ENCODE data around the gene PLA2G2C.

Gene PLA2G2C

DNA sequence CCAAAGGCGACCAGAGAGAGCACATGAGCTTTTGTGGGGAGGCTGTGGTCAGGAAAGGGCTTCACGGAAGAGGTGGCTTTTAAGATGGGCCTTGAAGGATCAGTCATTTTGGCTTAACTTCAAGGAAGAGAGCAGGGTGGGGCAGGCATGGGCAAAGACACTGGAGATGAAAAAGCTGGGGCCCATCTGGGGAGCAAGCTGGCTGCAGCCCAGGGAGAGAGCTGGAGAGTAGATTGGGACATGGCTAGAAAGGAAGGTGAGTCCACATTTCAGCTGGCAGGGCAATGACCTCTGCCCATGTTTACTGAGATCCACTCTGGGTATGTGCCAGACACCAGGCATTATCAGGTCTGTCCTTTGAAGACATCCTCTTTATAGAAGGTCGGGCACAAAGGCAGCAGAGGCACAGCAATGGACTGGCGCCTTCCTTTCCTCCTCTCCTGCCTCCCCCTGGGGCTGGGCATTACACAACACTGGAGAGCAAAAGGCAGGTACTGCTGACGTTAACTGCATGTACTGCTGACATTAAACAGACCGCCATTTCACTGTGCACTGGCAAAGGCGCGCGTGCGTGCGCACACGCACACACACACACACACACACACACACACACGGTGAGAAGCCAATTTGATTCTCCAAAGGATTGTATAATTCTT lies 2.6 kb downstream of the PLA2G2C start:
- DNase-seq (ENCODE audit: low read depth in 2 of 2) = no peak

DNA sequence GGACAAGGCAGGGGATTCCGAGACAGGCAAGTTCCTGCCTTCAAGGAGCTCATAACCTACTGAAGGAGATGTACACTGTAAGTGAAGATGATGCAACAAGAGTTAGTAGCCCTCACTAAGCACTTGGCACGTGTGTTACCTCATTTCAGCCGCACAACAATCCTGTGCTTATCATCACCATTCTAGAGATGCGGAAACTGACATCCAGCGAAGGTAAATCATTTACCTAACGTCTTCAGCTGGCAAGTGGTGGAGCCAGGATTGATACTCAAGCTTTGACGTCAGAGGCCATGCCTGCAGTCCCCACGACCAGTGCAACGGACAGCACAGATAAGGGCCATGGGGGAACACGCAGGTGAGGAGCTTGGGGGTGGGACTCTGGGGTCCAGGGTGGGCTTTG lies 3.3 kb downstream of the PLA2G2C start:
- DNase-seq (ENCODE audit: low read depth in 2 of 2) = no peak

DNA sequence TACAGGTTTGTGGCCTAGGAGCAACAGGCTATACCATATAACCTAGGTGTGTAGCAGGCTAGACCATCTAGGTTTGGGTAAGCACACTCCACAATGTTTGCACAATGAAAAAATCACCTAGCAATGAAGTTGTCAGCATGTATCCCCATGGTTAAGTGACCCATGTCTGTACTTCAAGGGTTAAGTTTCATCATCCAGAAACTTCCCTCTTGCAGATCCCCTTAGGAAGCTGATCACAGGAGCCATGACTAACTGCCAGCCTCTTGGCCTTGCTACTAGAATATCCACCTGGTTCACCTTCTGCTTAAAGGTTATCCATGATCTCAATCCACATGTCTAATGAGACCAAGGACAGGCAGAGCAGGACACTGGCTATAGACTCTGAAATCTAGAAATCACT lies 3.9 kb downstream of the PLA2G2C start:
- DNase-seq (ENCODE audit: low read depth in 2 of 2) = no peak

- no peak for DNase-seq (ENCODE audit: low read depth in 2 of 2)
Observed at GRCh38 chr1:20180844-20181207, 5.5 kb downstream of the PLA2G2C start.

DNA sequence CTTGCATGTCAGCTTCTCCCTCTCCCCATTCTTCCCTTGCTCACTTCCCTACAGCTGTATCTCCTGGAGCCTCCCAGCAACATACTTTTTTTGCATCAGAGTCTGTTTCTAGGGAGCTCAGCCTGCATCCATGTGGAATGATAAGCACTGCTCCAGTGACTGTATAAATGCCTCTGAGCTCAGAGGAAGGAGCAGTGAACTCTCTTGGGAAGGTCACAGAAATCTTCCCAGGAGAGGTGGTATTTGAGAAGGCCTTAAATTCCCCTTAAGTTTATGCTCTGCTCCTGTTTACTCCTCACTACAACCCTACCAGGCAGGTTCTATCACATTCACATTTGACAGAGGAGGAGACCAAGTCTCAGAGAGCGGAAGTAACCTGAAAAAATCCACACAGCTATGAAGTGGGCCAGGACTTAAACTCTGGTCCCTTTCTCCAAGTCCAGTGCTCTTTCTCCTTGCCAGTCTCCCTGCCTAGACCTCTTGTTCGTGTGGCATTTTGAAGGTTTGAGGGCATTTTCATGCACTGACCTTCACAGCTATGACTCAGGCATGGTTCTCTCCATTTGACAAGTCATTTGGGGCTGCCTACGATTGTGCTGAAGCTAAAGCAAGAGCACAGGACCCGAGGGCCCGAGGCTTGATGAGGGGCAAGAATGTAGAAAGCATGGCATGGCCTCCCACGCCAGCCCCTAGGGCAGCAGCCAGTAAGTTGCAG lies 6.0 kb downstream of the PLA2G2C start:
- no peak for DNase-seq (ENCODE audit: low read depth in 2 of 2)

- no peak for DNase-seq (ENCODE audit: low read depth in 2 of 2)
Observed at GRCh38 chr1:20179371-20180128, 6.8 kb downstream of the PLA2G2C start.

DNA sequence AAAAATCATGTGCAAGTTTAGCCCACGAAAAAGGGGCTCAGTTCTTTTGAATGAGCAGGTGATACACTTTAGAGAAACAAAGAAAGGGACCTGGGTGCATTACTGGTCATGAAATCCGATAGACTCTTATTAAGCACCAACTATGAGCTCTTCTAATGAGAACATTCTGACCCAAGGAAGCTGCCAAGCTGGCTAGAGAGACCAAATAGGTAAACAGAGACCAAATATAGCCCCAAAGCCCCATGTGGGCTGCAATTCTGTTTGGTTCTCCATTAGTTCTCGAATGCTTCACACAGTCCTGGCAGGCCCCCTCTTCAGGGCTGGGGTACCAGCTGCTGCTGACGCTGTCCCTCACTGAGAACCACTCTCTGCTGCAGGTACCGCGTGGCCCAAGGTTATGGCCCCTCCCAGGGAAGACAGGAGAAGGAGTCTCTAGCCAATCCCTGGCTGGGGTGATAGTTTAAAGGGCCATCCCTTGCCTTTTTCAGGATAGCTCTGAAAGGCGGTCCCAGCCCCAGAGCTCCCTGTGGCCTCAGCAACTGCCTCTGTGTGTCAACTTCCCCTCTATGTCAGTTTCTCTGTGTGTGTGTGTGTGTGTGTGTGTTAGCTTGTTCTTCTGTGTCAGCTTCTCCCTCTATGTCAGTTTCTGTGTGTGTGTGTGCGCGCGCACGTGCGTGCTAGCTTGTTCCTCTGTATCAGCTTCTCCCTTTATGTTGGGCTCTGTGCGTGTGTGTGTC lies 7.5 kb downstream of the PLA2G2C start:
- no peak for DNase-seq (ENCODE audit: low read depth in 2 of 2)

DNA sequence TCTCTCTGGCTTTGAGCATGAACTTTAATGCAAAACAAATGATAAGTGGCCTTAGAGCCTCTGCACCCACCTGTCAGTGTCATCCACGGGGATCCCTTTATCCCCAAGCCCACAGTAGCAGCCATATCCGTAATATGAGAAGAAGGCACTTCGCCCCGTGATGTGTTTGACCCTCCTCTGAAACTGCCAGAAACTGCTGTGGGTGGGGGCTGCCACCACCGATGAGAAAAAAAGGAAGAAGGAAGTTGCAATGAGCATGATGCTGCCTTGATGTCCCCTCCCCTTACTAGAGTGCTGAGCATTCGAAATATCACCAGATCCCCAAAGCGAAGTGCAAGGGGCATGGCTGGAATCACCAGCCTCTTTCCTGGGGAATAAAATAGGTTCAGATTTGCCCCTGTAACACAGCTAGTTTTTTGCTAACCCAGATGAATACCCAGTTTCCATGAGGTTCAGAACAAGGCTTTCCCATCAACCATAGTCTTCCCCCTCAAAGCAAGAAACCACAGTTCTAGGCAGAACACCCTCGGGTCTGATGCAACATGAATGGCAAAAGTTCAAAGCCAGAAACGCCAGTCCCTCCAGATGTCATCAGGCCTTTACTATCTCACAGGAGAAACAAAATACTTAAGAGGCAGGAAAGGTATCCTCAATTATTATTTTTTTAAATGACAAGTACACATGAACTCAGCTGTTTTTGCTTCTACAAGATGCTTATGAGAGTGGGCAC lies 11.2 kb downstream of the PLA2G2C start:
- no peak for DNase-seq (ENCODE audit: low read depth in 2 of 2)

- no peak for DNase-seq (ENCODE audit: low read depth in 2 of 2)
Observed at GRCh38 chr1:20172033-20172590, 14.2 kb downstream of the PLA2G2C start.

DNA sequence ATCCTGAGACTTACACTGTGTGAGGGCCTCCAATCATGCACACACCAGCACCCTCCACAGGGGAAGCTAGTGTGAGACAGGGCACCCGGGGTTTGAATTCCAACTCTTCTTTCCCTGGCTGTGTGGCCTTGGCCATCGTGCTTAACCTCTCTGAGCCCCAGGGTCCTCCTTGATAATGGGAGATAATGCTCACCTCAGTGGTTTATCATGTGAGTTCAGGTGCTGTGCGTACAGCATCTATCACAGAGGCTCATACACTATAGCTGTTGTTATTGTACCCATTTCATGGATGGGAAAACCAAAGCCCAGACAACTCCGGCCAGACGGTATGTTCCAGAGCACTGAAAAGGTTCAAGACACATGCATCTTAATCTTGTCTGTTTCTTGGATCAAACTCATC lies 16.4 kb downstream of the PLA2G2C start:
- DNase-seq (ENCODE audit: low read depth in 2 of 2) = no peak

GRCh38 chr1:20168564-20169491 lies 17.5 kb downstream of the PLA2G2C start:
- DNase-seq (ENCODE audit: low read depth in 2 of 2) = no peak

DNA sequence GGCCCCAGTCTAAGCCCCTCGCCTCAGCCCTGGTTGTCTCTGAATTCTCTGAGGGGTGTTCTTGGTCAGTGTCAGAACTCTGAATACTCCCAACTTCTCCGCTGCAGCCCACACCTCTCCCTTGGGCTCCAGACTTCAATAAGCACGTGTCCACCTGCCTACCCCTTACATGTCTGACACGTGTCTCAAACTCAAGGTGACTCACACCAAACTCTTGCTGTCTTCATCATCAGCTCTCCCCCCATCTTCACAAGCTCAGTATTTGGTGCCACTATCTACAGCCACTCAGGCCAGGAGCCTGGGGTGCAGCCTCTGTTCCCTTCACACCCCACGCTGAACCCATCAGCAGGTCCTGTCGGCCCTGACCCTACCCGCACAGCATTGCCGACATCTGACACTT lies 19.2 kb downstream of the PLA2G2C start:
- no peak for DNase-seq (ENCODE audit: low read depth in 2 of 2)

DNA sequence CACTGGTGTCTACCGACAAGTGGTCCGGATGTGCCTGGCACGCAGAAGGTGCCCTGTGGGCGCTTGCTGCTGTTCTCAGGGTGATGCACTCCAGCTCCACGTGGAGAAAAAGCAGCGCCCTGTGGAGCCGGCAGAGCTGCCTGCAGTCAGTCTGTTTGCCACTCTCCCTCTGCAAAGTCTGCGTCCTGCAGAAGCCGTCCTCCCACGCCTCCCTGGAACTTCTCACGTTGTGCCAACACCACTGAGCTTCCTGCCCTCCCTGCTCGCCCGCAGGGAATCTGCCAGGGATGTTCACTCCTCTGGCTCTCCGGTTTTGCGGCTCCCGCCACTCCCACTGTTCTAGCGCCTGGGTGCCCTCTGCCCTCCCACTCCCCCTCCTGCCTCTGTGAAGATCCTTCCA lies 20.3 kb downstream of the PLA2G2C start:
- no peak for DNase-seq (ENCODE audit: low read depth in 2 of 2)

GRCh38 chr1:20165522-20165951 lies 20.8 kb downstream of the PLA2G2C start:
- DNase-seq (ENCODE audit: low read depth in 2 of 2) = no peak

DNA sequence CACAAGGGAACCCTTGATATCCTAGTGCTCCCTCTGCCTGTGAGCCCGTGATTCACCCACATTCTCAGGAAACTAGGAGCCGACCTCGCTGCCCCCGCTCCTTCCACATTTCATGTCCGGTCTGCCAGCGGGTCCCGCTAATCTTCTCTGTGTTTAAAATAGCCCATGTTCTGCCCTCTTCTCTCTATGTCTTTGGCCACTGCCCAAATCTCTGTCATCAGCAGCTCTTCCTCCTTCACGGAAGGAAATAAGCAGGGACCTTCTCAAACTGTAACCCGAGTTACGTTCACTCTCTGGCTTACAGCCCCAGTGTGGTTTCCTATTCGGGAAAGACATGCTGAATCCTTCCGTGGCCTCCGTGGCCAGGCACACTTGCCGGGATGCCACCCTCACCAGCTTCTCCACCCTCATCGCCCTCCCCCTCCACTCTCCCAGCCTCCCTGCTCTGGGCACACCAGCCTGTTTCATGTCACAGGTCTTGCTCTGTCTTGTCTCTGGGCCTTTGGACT lies 21.6 kb downstream of the PLA2G2C start:
- DNase-seq (ENCODE audit: low read depth in 2 of 2) = no peak

DNA sequence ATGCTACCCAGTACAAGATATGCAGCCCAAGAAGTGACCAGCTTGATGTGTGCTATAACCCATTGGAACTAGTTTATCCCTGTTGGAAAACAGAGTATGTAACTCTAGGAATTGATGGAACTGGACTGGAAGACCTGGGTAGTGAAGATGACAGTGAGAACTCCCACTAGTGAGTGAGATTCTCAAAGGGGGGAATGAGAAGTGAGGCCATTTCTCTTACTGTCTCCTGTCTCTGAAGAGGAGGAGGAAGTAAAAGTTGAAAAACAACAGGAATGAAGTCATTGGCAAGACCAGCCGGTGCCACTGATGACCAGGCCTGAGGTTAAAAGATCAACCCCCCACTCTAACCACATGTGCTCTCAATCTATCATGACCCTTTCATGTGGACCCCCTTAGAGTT lies 26.3 kb downstream of the PLA2G2C start:
- DNase-seq (ENCODE audit: low read depth in 2 of 2) = no peak

DNA sequence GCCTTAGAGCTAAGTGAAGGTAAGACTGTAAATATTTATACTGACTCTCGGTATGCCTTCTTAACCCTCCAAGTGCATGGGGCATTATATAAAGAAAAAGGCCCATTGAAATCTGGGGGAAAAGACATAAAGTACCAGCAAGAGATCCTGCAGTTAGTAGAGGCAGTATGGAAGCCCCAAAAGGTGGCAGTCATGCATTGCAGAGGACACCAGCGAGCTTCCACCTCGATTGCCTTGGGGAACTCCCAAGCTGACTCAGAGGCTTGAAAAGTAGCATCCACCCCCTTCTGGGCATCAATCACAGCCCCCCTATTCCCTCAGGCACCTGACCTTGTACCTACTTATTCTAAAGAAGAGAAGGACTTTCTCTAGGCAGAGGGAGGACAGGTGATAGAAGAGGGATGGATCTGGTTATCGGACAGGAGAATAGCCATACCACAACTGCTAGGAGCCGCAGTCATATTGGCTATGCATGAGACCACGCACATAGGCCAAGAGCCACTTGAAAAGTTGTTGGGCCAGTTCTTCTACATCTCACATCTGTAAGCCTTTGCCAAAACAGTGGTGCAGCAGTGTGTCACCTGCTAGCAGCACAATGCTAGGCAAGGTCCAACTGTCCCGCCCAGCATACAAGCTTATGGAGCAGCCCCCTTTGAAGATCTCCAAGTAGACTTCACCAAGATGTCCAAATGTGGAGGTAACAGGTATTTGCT lies 27.8 kb downstream of the PLA2G2C start:
- DNase-seq (ENCODE audit: low read depth in 2 of 2) = no peak

GRCh38 chr1:20154301-20154831 lies 32.0 kb downstream of the PLA2G2C start:
- DNase-seq (ENCODE audit: low read depth in 2 of 2) = no peak

GRCh38 chr1:20153000-20153418 lies 33.3 kb downstream of the PLA2G2C start:
- DNase-seq (ENCODE audit: low read depth in 2 of 2) = no peak
